ENCODE measurements around the gene PNPLA5. TPM values are rescaled to one million over a fixed set of nuclear protein-coding genes. Genes with fewer than 3 reads are reported as not detected.

PNPLA5 gene
- total and polyA plus RNA-seq, 9 of the 15 experiments (the other 6 are each of a cell fraction or from before 2014, with no cell fraction given): not detected

- DNase-seq (ENCODE audit: extremely low read depth in 1 of 4, low spot score in 3 of 4): no peak
- Histone ChIP-seq H2AFZ (ENCODE audit: low read depth, low read length) (no peak overlapping the region), H3K27me3 (ENCODE audit: control insufficient read depth in 2 of 2, insufficient read depth in 2 of 2, low read length in 2 of 2) (peaks cover 0 to 31% of the 10 kb centered on the region in 2 experiments; a peak in 3 of 5 replicates), H3K9me1 (ENCODE audit: control insufficient read depth, insufficient read depth, low read length) (no peaks in the 10 kb centered on the region), H3K36me3 (ENCODE audit: control insufficient read depth, insufficient read depth, low read length) (no peaks in the 10 kb centered on the region), H4K20me1 (replicated peaks; ENCODE audit: control insufficient read depth, insufficient read depth, low read length) (no peaks in the 10 kb centered on the region), H3K9me3 (replicated peaks; ENCODE audit: control insufficient read depth, insufficient read depth, low read depth, low read length) (no peaks in the 10 kb centered on the region), H3K27ac (ENCODE audit: extremely low read depth, low read depth, low read length) (no peak overlapping the region), H3K4me2 (ENCODE audit: insufficient read depth, low read length) (no peak overlapping the region), H3K9ac (ENCODE audit: insufficient read depth in 1 of 2, low read depth in 2 of 2, low read length in 2 of 2) (no peak overlapping the region), H3K4me3 (no peak overlapping the region), H3K4me1 (replicated peaks in 1 of 2; ENCODE audit: control insufficient read depth in 2 of 2, insufficient read depth in 2 of 2, low read length in 2 of 2) (peaks cover 0 to 4% of the 10 kb centered on the region in 2 experiments; a peak in 1 of 5 replicates), H3K79me2 (ENCODE audit: control insufficient read depth, insufficient read depth, low read length) (no peaks in the 10 kb centered on the region)
- no peak for FAIRE-seq
- intact Hi-C loops (cut with micrococcal nuclease): no loop called here
- no TSS peak for BruUV-seq (replicated peaks)
- no peak for ATAC-seq
- in situ Hi-C loops (cut with MboI): no loop called here
- POLR2A ChIA-PET: no interaction called here
- WGBS (ENCODE audit: insufficient coverage, low coverage, missing lambda C conversion rate): 5% methylated on average over 11 of the region's 12 CpGs
- CTCF ChIA-PET (ENCODE audit: low intra/inter-chr PET ratio): no interaction called here
- TF ChIP-seq, protein P1, sequence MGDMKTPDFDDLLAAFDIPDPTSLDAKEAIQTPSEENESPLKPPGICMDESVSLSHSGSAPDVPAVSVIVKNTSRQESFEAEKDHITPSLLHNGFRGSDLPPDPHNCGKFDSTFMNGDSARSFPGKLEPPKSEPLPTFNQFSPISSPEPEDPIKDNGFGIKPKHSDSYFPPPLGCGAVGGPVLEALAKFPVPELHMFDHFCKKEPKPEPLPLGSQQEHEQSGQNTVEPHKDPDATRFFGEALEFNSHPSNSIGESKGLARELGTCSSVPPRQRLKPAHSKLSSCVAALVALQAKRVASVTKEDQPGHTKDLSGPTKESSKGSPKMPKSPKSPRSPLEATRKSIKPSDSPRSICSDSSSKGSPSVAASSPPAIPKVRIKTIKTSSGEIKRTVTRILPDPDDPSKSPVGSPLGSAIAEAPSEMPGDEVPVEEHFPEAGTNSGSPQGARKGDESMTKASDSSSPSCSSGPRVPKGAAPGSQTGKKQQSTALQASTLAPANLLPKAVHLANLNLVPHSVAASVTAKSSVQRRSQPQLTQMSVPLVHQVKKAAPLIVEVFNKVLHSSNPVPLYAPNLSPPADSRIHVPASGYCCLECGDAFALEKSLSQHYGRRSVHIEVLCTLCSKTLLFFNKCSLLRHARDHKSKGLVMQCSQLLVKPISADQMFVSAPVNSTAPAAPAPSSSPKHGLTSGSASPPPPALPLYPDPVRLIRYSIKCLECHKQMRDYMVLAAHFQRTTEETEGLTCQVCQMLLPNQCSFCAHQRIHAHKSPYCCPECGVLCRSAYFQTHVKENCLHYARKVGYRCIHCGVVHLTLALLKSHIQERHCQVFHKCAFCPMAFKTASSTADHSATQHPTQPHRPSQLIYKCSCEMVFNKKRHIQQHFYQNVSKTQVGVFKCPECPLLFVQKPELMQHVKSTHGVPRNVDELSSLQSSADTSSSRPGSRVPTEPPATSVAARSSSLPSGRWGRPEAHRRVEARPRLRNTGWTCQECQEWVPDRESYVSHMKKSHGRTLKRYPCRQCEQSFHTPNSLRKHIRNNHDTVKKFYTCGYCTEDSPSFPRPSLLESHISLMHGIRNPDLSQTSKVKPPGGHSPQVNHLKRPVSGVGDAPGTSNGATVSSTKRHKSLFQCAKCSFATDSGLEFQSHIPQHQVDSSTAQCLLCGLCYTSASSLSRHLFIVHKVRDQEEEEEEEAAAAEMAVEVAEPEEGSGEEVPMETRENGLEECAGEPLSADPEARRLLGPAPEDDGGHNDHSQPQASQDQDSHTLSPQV (IDR thresholded peaks at IDR 0.05): no peak
- TF ChIP-seq TCF7L2 (IDR thresholded peaks at IDR 0.05; ENCODE audit: low read depth, low read length) (no peak), UBTF (IDR thresholded peaks at IDR 0.05; ENCODE audit: borderline replicate concordance in 1 of 2, low read depth in 2 of 2, low read length in 2 of 2) (no peak)
Measured at GRCh38 chr22:43860831-43861230, 31.0 kb downstream of the PNPLA5 start.
